HCT116 (cell line): Measurements from ENCODE around the gene OXCT1. TPM values are rescaled to one million over a fixed set of nuclear protein-coding genes. Genes with fewer than 3 reads are reported as not detected.

Source experiments
- ATAC-seq: fragments of 200-7000 bp; cut with Tn5 transposase; 2 replicates; pipeline ENCODE4 v1.9.1; 2020; ENCODE audit warnings: mild to moderate bottlenecking, moderate library complexity
- BruUV-seq: library from RNA; stranded (reverse); fragments of 400-500 nt; replicated peaks from 2 replicates; lab custom pipeline; 2021; lab: Mats Ljungman, UMichigan
- CTCF ChIA-PET: fragments of 300-600 bp; sonication (Branson Sonifier 250); formaldehyde crosslinking; loops from one replicate; lab custom pipeline; 2021; ENCODE audit warnings: antibody characterized with exemption; lab: Charles Lee
- POLR2A ChIA-PET: fragments of 300-600, 350-600 bp; sonication (Branson Sonifier 250); formaldehyde crosslinking; loops from one replicate; lab custom pipeline; 2021; ENCODE audit warnings: antibody characterized with exemption; lab: Charles Lee
- RAD21 ChIA-PET, 2 experiments: fragments of 300-600 bp; sonication (Branson Sonifier 250); formaldehyde crosslinking; loops; one replicate each; lab custom pipeline; 2023; ENCODE audit warnings: low total read pairs in 2 of 2; ENCODE audit not compliant: uncharacterized antibody in 2 of 2, unreplicated experiment in 2 of 2, low non-redundant PET in 1 of 2; lab: Charles Lee
- DNase-seq: peaks from one replicate; pipeline ENCODE4 v3.0.0-alpha.2; 2010; ENCODE audit warnings: low read depth, low spot score
- H2AFZ ChIP-seq: fragments of 200-600 bp; shearing (Covaris generic), sonication (generic); 2 replicates; pipeline ENCODE4 v1.6.1; 2017; ENCODE audit warnings: low read depth, mixed run types, mixed read lengths, antibody characterized with exemption, low read length; ENCODE audit not compliant: poor library complexity, severe bottlenecking
- H3K27ac ChIP-seq: 2 replicates; pipeline ENCODE4 v1.5.1; 2012; ENCODE audit warnings: low read depth, low read length
- H3K27me3 ChIP-seq: fragments of 200-600 bp; sonication (generic); 2 replicates; pipeline ENCODE4 v1.6.1; 2016; ENCODE audit warnings: mixed run types, low read length, mixed read lengths; ENCODE audit not compliant: insufficient read depth
- H3K36me3 ChIP-seq, 2 experiments: fragments of 200-500 bp in 1 of 2; fragments of 200-600 bp in 1 of 2; sonication (Bioruptor generic) in 1 of 2; sonication (generic) in 1 of 2; 2 replicates each; pipeline versions ENCODE4 v1.5.1 to v1.6.1; 2014 to 2016; ENCODE audit warnings: low read length in 2 of 2, inconsistent platforms in 1 of 2, mixed read lengths in 1 of 2, mixed run types in 1 of 2; ENCODE audit not compliant: insufficient read depth in 2 of 2, control insufficient read depth in 1 of 2
- H3K4me1 ChIP-seq, 2 experiments: fragments of 200-600 bp in 1 of 2; sonication (generic) in 1 of 2; 2 replicates each; pipeline versions ENCODE4 v1.5.1 to v1.6.1; 2012 to 2017; ENCODE audit warnings: low read length in 2 of 2, inconsistent platforms in 1 of 2, mild to moderate bottlenecking in 1 of 2, mixed read lengths in 1 of 2, mixed run types in 1 of 2, moderate library complexity in 1 of 2; ENCODE audit not compliant: insufficient read depth in 2 of 2, control insufficient read depth in 1 of 2
- H3K4me2 ChIP-seq: fragments of 200-600 bp; sonication (generic); 2 replicates; pipeline ENCODE4 v1.6.1; 2017; ENCODE audit warnings: mixed run types, low read length, mixed read lengths
- H3K4me3 ChIP-seq, 2 experiments: fragments of 200-600 bp in 1 of 2; sonication (generic) in 1 of 2; replicated peaks in 1 of 2; 2 replicates each; pipeline ENCODE4 v1.5.1; 2011 to 2016; ENCODE audit warnings: low read length in 2 of 2, control low read depth in 1 of 2, low read depth in 1 of 2, mild to moderate bottlenecking in 1 of 2, mixed read lengths in 1 of 2, mixed run types in 1 of 2
- H3K79me2 ChIP-seq: fragments of 200-600 bp; sonication (generic); 2 replicates; pipeline ENCODE4 v1.6.1; 2017; ENCODE audit warnings: mild to moderate bottlenecking, mixed run types, low read length, moderate library complexity, mixed read lengths; ENCODE audit not compliant: insufficient read depth
- H3K9ac ChIP-seq: fragments of 200-600 bp; sonication (generic); 2 replicates; pipeline ENCODE4 v1.6.1; 2016; ENCODE audit warnings: low read length, mixed read lengths
- H3K9me2 ChIP-seq: fragments of 200-600 bp; sonication (generic), shearing (Covaris generic); 2 replicates; pipeline ENCODE4 v1.6.1; 2017; ENCODE audit warnings: mixed run types, mild to moderate bottlenecking, moderate library complexity; ENCODE audit not compliant: insufficient read depth
- H3K9me3 ChIP-seq, 2 experiments: fragments of 200-500 bp in 1 of 2; fragments of 200-600 bp in 1 of 2; sonication (Bioruptor generic) in 1 of 2; sonication (generic) in 1 of 2; 2 replicates each; pipeline ENCODE4 v1.6.1; 2014 to 2017; ENCODE audit warnings: low read length in 2 of 2, mixed read lengths in 2 of 2, inconsistent platforms in 1 of 2, low read depth in 1 of 2, mild to moderate bottlenecking in 1 of 2, mixed run types in 1 of 2, moderate library complexity in 1 of 2; ENCODE audit not compliant: control insufficient read depth in 1 of 2, insufficient read depth in 1 of 2
- H4K20me1 ChIP-seq: fragments of 200-600 bp; sonication (generic), shearing (Covaris generic); 2 replicates; pipeline ENCODE4 v1.6.1; 2017; ENCODE audit warnings: mixed run types, mild to moderate bottlenecking, moderate library complexity; ENCODE audit not compliant: insufficient read depth
- CEBPB ChIP-seq: IDR thresholded peaks from 2 replicates; pipeline ENCODE4 v1.6.1; 2012; ENCODE audit warnings: low read depth
- CTCF ChIP-seq, 3 experiments: fragments of 200-600 bp in 1 of 3; sonication (generic) in 1 of 3; IDR thresholded peaks in 2 of 3; conservative IDR thresholded peaks in 1 of 3; 2 replicates each; pipeline ENCODE4 v1.5.1; 2012 to 2017; ENCODE audit warnings: low read depth in 2 of 3, low read length in 2 of 3, antibody characterized with exemption in 1 of 3, borderline replicate concordance in 1 of 3, control low read depth in 1 of 3, mild to moderate bottlenecking in 1 of 3, mixed read lengths in 1 of 3, mixed run types in 1 of 3, moderate library complexity in 1 of 3; ENCODE audit not compliant: insufficient read depth in 1 of 3
- EZH2 ChIP-seq: fragments of 200-600 bp; sonication (generic); IDR thresholded peaks from 2 replicates; pipeline ENCODE4 v1.6.1; 2017; ENCODE audit warnings: antibody characterized with exemption, mixed run types
- FOSL1 ChIP-seq: IDR thresholded peaks from 2 replicates; pipeline ENCODE4 v1.6.1; 2012; ENCODE audit warnings: low read depth
- JUND ChIP-seq: IDR thresholded peaks from 2 replicates; pipeline ENCODE4 v1.6.1; 2012
- MAX ChIP-seq: IDR thresholded peaks from 2 replicates; pipeline ENCODE4 v1.6.1; 2012
- POLR2A ChIP-seq: IDR thresholded peaks from 2 replicates; pipeline ENCODE4 v1.7.0; 2011; ENCODE audit warnings: borderline replicate concordance; ENCODE audit not compliant: insufficient read depth, insufficient read length; ENCODE audit errors: extremely low read depth
- RAD21 ChIP-seq: IDR thresholded peaks from 2 replicates; pipeline ENCODE4 v1.6.1; 2012; ENCODE audit warnings: low read depth, mild to moderate bottlenecking
- SP1 ChIP-seq: IDR thresholded peaks from 2 replicates; pipeline ENCODE4 v1.6.1; 2012; ENCODE audit warnings: low read depth
- TCF7L2 ChIP-seq: IDR thresholded peaks from 2 replicates; pipeline ENCODE4 v1.7.0; 2011; ENCODE audit warnings: borderline replicate concordance, inconsistent platforms; ENCODE audit not compliant: insufficient read depth, insufficient read length; ENCODE audit errors: extremely low read depth
- ZNF274 ChIP-seq: fragments of 200-500 bp; sonication (Bioruptor generic); IDR thresholded peaks from 2 replicates; pipeline ENCODE4 v1.6.1; 2014; ENCODE audit warnings: mild to moderate bottlenecking, low read depth, low read length, inconsistent platforms
- intact Hi-C: fragments of 100-400 bp; cut with micrococcal nuclease; formaldehyde crosslinking; loops from 2 replicates; pipeline ENCODE4 v1.10.0; 2022
- total RNA-seq: library from RNA; stranded (reverse); gene quantifications from one replicate; pipeline ENCODE4 v1.2.1, GENCODE V29; 2021; ENCODE audit not compliant: unreplicated experiment
- TF ChIP-seq, protein P1 (sequence below): IDR thresholded peaks from 2 replicates; pipeline ENCODE4 v1.6.1; 2011; ENCODE audit warnings: mild to moderate bottlenecking, low read length, moderate library complexity; ENCODE audit not compliant: insufficient replicate concordance; ENCODE audit errors: extremely low read depth

OXCT1 gene
- total RNA-seq, 1 experiment from 2014 or later: 28.1 TPM

DNA sequence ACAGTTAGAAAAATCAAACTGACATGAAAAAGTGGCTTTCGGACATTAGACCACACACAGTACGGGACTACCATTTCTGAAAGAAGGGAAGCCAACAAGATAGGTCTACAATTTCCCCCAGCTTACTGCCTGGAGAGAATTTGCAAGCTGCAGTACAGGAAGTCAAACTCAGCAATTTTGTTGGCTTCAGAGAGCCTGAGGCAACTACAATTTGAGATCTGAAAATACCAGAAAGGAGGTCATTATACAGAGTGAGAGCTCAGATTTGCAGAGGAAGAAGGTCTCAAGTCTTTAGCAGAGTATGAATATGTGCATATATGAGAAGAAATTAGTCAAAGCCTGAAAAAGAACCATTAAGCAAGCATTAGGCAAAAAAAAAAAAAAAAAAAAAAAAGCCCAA is 83.0 kb downstream of the OXCT1 start:
- intact Hi-C loops: no loop called here
- no TSS peak for BruUV-seq

More for the DNA sequence above, 83.0 kb downstream of the OXCT1 start:
- no peak overlapping the region for H3K9ac ChIP-seq
- POLR2A ChIA-PET: no interaction called here
- no peaks in the 10 kb centered on the region for H3K79me2 ChIP-seq
- no peaks in the 10 kb centered on the region for H3K9me2 ChIP-seq
- H4K20me1 ChIP-seq: no peaks in the 10 kb centered on the region
- RAD21 ChIA-PET: interaction anchor here in 1 of 2 experiments (0.6 kb wide), 1 partner anchor 1288 kb away, joined by 3 read pairs; no protein-coding TSS in a partner anchor
- no peaks in the 10 kb centered on the region for H3K36me3 ChIP-seq
- no peak overlapping the region for H3K4me2 ChIP-seq
- H3K9me3 ChIP-seq: no peaks in the 10 kb centered on the region
- no peak overlapping the region for H3K4me3 ChIP-seq
- no peak overlapping the region for H2AFZ ChIP-seq
- H3K27me3 ChIP-seq: no peaks in the 10 kb centered on the region
- no peak for TF ChIP-seq POLR2A
- TF ChIP-seq CEBPB: no peak
- TF ChIP-seq ZNF274: no peak
- TF ChIP-seq CTCF (IDR thresholded peaks at IDR 0.05 in 2 of 3, conservative IDR thresholded peaks at IDR 0.05 in 1 of 3; ENCODE audit: borderline replicate concordance in 1 of 3, insufficient read depth in 1 of 3, low read depth in 2 of 3, low read length in 2 of 3): no peak
- TF ChIP-seq FOSL1: no peak
- TF ChIP-seq, protein P1, sequence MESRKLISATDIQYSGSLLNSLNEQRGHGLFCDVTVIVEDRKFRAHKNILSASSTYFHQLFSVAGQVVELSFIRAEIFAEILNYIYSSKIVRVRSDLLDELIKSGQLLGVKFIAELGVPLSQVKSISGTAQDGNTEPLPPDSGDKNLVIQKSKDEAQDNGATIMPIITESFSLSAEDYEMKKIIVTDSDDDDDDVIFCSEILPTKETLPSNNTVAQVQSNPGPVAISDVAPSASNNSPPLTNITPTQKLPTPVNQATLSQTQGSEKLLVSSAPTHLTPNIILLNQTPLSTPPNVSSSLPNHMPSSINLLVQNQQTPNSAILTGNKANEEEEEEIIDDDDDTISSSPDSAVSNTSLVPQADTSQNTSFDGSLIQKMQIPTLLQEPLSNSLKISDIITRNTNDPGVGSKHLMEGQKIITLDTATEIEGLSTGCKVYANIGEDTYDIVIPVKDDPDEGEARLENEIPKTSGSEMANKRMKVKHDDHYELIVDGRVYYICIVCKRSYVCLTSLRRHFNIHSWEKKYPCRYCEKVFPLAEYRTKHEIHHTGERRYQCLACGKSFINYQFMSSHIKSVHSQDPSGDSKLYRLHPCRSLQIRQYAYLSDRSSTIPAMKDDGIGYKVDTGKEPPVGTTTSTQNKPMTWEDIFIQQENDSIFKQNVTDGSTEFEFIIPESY: no peak
- no peak for TF ChIP-seq EZH2
- no peak for TF ChIP-seq JUND
- TF ChIP-seq TCF7L2: no peak
- TF ChIP-seq SP1: no peak
- TF ChIP-seq MAX: no peak
- TF ChIP-seq RAD21: no peak
- CTCF ChIA-PET: no interaction called here
- DNase-seq: no peak
- H3K4me1 ChIP-seq: peaks cover 0 to 11% of the 10 kb centered on the region in 2 experiments; a peak in 3 of 4 replicates
- H3K27ac ChIP-seq: no peak overlapping the region
- no peak for ATAC-seq
